Activated T-cell treated with anti-CD3 and anti-CD28 coated beads, Interleukin-2, amount 50 U/mL, for 4 hours (primary cell): Measurements from ENCODE around the gene CCDC63. TPM values are rescaled to one million over a fixed set of nuclear protein-coding genes. Genes with fewer than 3 reads are reported as not detected.
A peak's percentile ranks its signal among the peaks of the same experiment; 100 is the strongest.

Source experiments
- ATAC-seq, 2 donors: fragments of 200-7000 bp; cut with Tn5 transposase; one replicate each; pipeline ENCODE4 v1.10.0; 2021
- DNase-seq: peaks from one replicate; pipeline ENCODE4 v3.0.0-alpha.2; 2020
- H3K27me3 Mint-ChIP-seq: one replicate; pipeline ENCODE4 v1.8.0; 2021; ENCODE audit warnings: low read depth, mixed read lengths
- H3K36me3 Mint-ChIP-seq: one replicate; pipeline ENCODE4 v1.8.0; 2022; ENCODE audit warnings: mixed read lengths; ENCODE audit not compliant: insufficient read depth
- H3K4me1 Mint-ChIP-seq: one replicate; pipeline ENCODE4 v1.8.0; 2021; ENCODE audit warnings: low read depth, mixed read lengths
- H3K4me3 Mint-ChIP-seq: one replicate; pipeline ENCODE4 v1.8.0; 2021; ENCODE audit warnings: mild to moderate bottlenecking, moderate library complexity, mixed read lengths
- H3K9me3 Mint-ChIP-seq: one replicate; pipeline ENCODE4 v1.8.0; 2021; ENCODE audit warnings: mixed read lengths
- total RNA-seq, 3 donors: library from RNA; stranded (reverse); gene quantifications; one replicate each; pipeline ENCODE4 v1.2.1, GENCODE V29; 2021

CCDC63 gene
- total RNA-seq, 3 donors from 2014 or later = not detected

DNA sequence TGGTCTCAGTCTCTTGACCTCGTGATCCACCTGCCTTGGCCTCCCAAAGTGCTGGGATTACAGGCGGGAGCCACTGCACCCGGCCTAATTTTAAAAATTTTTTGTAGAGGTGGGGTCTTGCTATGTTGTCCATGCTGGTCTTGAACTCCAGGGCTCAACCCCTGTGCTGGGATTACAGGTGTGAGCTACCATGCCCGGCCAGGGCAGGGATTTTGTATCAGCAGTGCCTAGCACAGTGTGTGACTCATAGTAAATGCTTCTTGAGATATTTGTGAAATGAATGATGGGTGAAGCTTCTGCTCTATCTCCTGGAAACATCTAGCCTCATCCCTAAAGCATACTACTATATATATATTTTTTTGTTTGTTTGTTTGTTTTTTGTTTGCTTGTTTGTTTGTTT, 36.5 kb downstream of the CCDC63 start:
- Mint-ChIP-seq H3K27me3 (no peaks in the 10 kb centered on the region), H3K36me3 (peaks cover 2% of the 10 kb centered on the region), H3K4me3 (no peak overlapping the region), H3K4me1 (peaks cover 4% of the 10 kb centered on the region), H3K9me3 (no peaks in the 10 kb centered on the region)
- ATAC-seq = no peak
- DNase-seq = no peak

DNA sequence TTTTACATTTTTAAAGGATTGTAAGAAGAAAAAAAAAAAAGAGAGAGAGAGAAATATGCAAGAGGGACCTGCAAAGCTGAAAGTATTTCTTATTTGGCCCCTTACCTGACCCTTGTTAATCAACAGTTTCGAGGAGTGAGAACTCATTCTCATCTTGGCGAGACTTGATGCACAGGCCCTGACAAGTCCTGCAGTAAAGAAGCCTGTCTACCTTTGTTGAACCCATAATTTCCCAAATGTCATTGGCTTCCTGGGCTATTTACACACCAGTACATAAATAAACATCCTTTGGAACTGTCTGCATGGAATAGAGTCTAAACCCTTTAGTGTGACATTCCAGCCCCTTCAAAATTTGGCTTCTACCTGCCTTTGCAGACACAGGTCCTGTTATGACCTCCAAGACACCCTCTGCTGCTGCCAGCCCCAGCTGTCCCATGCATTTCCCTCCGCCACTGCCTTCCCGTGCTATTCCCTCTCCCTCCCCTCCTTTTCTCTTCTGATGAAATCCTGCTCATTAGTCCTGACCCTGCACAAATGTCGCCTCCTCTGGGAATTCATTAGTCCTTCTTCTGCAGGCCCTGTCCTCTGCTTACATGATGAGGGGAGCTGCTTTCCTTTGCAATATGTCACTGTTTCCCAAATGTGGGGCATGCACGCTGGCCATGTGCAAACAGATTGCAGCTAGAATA, 38.5 kb downstream of the CCDC63 start:
- DNase-seq (no peak), ATAC-seq (no peak)
- H3K4me1 Mint-ChIP-seq = peaks cover 4% of the 10 kb centered on the region
- H3K9me3 Mint-ChIP-seq = no peaks in the 10 kb centered on the region
- no peak overlapping the region for H3K4me3 Mint-ChIP-seq
- peaks cover 2% of the 10 kb centered on the region for H3K36me3 Mint-ChIP-seq
- no peaks in the 10 kb centered on the region for H3K27me3 Mint-ChIP-seq

DNA sequence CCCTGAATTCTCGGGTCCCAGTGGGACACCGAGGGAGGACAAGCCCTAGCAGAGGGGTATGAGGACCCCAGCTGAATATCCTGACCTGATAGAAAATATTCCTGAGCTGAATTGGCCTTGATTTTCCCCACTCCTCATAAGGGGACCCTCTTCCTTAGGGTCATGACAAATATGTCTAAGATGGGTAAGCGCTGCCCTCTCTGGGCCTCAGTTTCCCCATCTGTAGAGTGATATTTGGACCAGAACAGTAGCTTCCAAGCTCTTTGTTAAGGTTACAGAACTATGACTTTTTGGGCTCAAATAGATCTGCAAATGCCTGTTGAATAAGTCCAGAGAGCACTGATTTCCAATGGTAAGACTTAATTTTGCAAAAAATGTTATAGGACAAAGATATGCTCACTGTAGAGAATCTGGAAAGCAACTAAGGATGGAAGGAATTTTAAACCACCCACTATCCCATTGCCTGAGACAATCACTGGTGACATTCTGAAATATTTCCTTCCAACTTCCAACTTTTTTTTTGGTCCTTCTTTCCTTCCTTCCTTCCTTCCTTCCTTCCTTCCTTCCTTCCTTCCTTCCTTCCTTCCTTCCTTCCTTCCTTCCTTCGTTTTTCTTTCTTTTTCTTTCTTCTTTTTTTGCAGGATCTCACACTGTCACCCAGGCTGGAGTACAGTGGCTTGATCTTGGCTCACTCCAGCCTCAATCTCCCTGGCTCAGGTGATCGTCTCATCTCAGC, 41.6 kb downstream of the CCDC63 start:
- no peak for ATAC-seq
- Mint-ChIP-seq H3K4me3 (peak overlapping the region; percentile 88), H3K36me3 (peaks cover 2% of the 10 kb centered on the region), H3K4me1 (peaks cover 4% of the 10 kb centered on the region), H3K27me3 (peaks cover 3% of the 10 kb centered on the region), H3K9me3 (no peaks in the 10 kb centered on the region)
- DNase-seq = no peak

DNA sequence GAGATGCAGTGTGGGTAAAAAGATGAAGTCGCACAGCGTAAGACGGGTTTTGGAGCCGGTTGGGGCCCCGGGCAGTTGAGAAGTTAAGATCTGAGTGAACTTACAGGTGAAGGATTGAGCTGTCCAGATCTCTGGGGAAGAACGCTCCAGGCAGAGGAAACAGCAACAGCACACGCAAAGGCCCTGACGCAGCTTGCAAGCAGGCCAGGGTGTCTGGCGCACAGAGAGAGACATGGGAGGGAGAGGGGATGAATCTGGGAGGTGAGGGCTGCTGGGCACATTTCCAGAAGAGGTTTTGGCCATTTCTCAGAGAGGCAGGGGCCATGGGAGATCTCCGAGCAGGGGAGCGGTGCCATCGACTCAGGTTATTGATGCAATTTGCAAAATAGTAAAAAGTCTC, 42.6 kb downstream of the CCDC63 start:
- no peak overlapping the region for H3K4me3 Mint-ChIP-seq

DNA sequence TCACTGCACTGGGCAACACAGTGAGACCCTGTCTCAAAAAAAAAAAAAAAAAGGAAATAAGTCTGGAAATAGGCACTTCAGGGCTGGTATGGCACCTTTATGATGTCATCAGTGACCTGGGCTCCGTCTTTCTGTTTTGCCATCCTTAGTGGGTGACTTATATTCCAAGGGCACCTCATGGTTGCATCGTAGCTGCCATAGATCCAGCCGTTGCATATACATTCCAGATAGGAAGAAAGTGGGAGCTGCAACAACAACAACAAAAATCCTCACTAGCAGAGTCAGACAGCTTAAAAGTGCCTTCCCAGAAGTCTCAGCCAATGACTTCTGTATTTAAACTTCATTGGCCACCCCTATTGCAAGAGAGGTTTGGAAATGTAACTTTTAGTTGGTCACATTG, 47.2 kb downstream of the CCDC63 start:
- Mint-ChIP-seq H3K27me3 (peaks cover 6% of the 10 kb centered on the region), H3K36me3 (no peaks in the 10 kb centered on the region), H3K9me3 (no peaks in the 10 kb centered on the region), H3K4me3 (no peak overlapping the region), H3K4me1 (peaks cover 7% of the 10 kb centered on the region)
- no peak for DNase-seq
- no peak for ATAC-seq

More for the DNA sequence above, 42.6 kb downstream of the CCDC63 start:
- ATAC-seq = no peak
- Mint-ChIP-seq H3K27me3 (peaks cover 3% of the 10 kb centered on the region), H3K9me3 (no peaks in the 10 kb centered on the region), H3K4me1 (peaks cover 4% of the 10 kb centered on the region), H3K36me3 (peaks cover 2% of the 10 kb centered on the region)
- no peak for DNase-seq

DNA sequence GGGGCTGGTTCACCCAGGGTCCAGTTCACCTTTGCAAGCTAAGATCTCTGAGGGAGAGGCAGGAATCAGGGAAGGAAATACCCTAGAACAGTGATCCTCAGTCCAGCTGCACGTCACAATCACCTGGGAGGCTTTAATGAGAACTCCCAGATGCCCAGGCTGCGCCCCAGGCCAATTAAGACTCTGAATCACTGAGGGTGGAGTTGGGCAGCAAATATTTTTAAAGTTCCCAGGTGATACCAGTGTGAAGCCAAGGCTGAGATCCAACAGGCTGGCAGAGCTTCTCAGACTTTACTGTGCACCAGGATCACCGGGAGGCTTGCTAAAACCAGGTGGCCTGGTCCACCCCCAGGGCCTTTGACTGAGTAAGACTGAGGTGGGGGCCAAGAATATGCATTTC, 49.8 kb downstream of the CCDC63 start:
- DNase-seq (no peak), ATAC-seq (no peak)
- H3K27me3 Mint-ChIP-seq = peaks cover 6% of the 10 kb centered on the region
- no peaks in the 10 kb centered on the region for H3K36me3 Mint-ChIP-seq
- H3K4me1 Mint-ChIP-seq = peaks cover 7% of the 10 kb centered on the region
- no peak overlapping the region for H3K4me3 Mint-ChIP-seq
- no peaks in the 10 kb centered on the region for H3K9me3 Mint-ChIP-seq

DNA sequence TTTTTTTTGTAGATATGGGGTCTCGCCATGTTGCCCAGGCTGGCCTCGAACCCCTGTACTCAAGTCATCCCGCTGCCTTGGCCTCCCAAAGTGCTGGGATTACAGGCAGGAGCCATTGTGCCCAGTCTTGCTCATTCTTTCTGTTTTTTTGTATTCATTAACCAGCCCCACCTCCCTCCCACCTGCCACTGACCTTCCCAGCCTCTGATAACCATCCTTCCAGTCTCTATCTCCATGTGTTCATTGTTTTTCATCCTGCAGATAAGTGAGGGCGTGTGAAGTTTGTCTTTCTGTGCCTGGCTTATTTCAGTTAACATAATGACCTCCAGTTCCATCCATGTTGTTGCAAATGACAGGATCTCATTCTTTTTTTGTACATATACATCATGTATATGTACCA, 54.6 kb downstream of the CCDC63 start:
- Mint-ChIP-seq H3K27me3 (no peaks in the 10 kb centered on the region), H3K4me1 (peaks cover 3% of the 10 kb centered on the region), H3K9me3 (no peaks in the 10 kb centered on the region), H3K4me3 (no peak overlapping the region), H3K36me3 (no peaks in the 10 kb centered on the region)
- ATAC-seq = no peak
- no peak for DNase-seq

DNA sequence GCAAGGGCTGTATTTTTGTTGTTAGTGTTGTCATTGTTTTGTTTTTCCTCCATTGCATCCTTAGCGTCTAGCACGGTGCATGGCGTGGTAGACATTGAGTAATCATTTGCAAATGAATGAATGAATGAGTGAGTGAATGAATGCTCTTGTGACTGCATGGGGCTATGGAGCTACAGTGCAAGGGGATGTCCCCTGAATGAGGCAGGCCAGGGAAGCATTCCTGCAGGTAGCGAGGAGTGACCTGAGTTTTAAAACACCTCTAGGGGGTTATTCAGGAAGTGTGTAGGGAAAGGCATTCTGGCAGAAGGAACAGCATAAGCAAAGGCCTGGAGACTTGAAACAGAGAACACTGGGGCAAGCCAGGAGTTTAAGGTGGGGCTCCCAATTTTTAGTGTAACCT, 56.7 kb downstream of the CCDC63 start:
- no peak for ATAC-seq
- Mint-ChIP-seq H3K4me3 (no peak overlapping the region), H3K36me3 (no peaks in the 10 kb centered on the region), H3K9me3 (no peaks in the 10 kb centered on the region), H3K27me3 (no peaks in the 10 kb centered on the region), H3K4me1 (peaks cover 3% of the 10 kb centered on the region)
- no peak for DNase-seq

DNA sequence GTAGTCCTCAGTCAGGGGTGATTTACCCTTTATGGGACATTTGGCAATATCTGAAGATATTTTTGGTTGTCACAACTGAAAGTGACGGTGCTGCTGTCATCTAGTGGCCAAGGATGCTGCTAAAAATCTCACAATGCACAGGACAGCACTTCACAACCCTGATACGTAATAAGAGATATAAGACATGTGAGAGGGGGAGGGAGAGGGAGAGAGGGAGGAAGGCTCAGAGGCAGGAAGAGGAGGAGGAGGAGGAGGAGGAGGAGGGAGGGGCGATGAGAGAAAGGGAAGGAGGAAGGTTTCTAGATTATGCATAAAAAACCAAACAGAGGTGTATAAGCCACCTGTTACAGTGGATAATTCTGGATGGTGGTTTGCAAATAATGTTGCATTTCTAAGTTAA, 59.3 kb downstream of the CCDC63 start:
- H3K4me1 Mint-ChIP-seq = peaks cover 3% of the 10 kb centered on the region
- H3K36me3 Mint-ChIP-seq = no peaks in the 10 kb centered on the region
- H3K27me3 Mint-ChIP-seq = no peaks in the 10 kb centered on the region
- H3K9me3 Mint-ChIP-seq = no peaks in the 10 kb centered on the region
- DNase-seq (no peak), ATAC-seq (no peak)
- H3K4me3 Mint-ChIP-seq = no peak overlapping the region

DNA sequence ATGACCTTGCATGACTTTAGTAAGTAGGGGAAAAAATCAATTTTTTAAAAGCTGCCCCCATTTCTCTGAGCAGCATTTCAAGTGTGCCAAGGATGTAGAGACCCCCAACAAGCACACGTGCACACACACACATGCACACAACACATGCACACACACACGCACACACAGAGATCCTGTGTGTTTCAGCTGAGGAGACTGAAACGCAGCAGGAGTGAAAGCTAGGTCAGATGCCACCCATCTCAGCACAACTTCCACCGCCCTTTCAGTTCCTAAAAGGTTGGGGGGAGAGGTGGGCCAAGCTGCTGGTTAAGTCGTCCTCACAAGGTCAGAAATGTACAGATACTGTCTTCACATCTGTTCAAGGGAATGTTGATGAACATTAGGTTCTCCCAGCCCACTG, 59.7 kb downstream of the CCDC63 start:
- no peak for DNase-seq
- Mint-ChIP-seq H3K36me3 (no peaks in the 10 kb centered on the region), H3K27me3 (peaks cover 2% of the 10 kb centered on the region), H3K9me3 (no peaks in the 10 kb centered on the region), H3K4me3 (no peak overlapping the region), H3K4me1 (peaks cover 3% of the 10 kb centered on the region)
- no peak for ATAC-seq

DNA sequence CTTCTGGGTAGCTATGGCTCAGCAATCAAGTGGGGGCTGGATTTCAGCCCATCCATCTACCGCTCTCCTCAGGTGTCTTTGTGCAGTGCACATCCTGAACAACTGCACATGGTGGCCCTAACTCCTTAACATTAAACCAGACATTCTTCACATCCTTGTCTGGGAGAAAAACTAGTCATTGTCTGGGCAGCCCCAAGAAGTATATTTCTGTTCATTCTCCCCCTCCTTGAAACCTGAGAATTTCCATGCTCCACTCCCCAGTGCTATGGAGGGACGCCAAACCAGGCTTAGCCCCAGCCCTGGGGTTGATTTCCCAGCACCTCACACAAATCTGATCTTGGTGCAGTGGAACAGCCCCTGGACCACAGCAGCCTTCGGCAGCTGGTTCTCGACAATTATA, 60.2 kb downstream of the CCDC63 start:
- H3K27me3 Mint-ChIP-seq = peaks cover 2% of the 10 kb centered on the region
- no peak for ATAC-seq
- peaks cover 3% of the 10 kb centered on the region for H3K4me1 Mint-ChIP-seq
- H3K9me3 Mint-ChIP-seq = no peaks in the 10 kb centered on the region
- no peaks in the 10 kb centered on the region for H3K36me3 Mint-ChIP-seq
- H3K4me3 Mint-ChIP-seq = no peak overlapping the region
- no peak for DNase-seq

DNA sequence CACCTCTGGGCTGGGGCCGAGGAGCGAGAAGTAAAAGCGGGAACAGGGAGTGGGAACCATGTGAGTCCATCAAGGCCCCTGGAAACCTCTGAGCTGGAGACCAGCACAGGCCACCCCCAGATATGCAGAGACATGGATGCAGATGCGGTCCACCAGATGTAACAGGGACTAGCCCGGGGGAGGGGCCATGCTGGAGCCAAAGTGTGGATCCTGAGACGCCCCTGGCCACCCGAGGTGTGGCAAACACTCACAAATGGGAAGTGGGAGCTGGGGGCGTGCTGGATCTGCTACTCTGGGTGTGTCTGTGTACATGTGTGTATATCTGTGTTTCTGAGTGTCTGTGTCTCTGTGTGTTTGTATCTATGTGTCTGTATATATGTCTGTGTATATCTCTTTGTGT, 60.8 kb downstream of the CCDC63 start:
- ATAC-seq (no peak), DNase-seq (no peak)
- peaks cover 3% of the 10 kb centered on the region for H3K4me1 Mint-ChIP-seq
- H3K36me3 Mint-ChIP-seq = no peaks in the 10 kb centered on the region
- no peaks in the 10 kb centered on the region for H3K9me3 Mint-ChIP-seq
- no peak overlapping the region for H3K4me3 Mint-ChIP-seq
- H3K27me3 Mint-ChIP-seq = peaks cover 2% of the 10 kb centered on the region

DNA sequence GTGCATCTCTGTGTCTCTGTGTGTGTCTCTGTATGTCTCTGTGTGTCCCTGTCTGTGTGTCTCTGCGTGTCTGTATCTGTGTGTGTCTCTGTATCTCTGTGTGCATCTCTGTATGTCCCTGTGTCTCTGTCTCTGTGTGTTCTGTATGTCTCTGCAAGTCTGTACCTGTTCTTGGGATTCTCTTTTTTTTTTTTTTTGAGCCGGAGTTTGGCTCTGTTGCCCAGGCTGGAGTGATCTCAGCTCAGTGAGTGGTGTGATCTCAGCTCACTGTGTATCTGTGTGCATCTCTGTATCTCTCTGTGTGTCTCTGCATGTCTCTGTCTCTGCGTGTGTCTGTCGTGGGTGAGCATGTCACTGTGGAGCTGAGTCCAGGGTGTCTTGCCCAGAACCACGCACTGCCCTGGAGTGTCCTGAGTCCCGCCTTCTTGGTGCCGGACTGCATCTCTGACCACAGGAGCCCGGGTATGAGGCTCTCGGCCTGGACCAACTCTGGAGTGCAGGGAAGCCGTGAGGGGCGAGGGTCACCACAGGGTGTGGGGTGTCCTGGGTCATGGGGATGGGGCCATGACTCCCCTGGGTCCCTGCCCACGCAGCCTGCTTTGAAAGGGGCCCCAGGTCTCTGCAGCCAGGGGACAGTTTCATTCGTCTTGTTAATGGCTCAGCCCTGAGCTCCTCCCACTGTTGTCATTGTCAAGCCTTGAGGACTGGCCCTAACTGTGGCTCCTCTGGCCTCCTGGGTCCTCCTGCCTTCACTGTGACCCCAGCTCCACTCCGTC, 61.8 kb downstream of the CCDC63 start:
- Mint-ChIP-seq H3K4me1 (peaks cover 3% of the 10 kb centered on the region), H3K27me3 (peaks cover 2% of the 10 kb centered on the region), H3K36me3 (no peaks in the 10 kb centered on the region), H3K9me3 (no peaks in the 10 kb centered on the region), H3K4me3 (no peak overlapping the region)
- DNase-seq (no peak), ATAC-seq (no peak)

DNA sequence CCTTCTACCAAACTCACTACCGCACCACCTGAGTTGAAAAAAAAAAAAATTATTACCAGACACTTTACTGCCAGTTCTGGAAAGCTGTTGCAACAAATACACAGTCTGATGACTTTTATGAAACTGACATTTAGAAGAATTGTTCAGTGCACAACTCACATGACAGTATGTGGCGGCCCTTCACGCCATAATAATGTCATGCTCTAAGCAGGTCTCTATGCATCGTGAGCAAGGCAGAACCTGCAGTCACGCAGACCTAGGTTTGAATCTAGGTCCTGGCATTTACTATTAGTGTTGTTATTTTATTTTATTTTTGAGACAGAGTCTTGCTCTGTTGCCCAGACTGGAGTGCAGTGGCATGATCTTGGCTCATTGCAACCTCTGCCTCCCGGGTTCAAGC, 65.5 kb downstream of the CCDC63 start:
- no peaks in the 10 kb centered on the region for H3K36me3 Mint-ChIP-seq
- no peaks in the 10 kb centered on the region for H3K4me1 Mint-ChIP-seq
- no peak for ATAC-seq
- DNase-seq = no peak
- H3K9me3 Mint-ChIP-seq = no peaks in the 10 kb centered on the region
- H3K4me3 Mint-ChIP-seq = no peak overlapping the region
- peaks cover 2% of the 10 kb centered on the region for H3K27me3 Mint-ChIP-seq
